ENCODE results near the gene ABCC1. TPM values are rescaled to one million over a fixed set of nuclear protein-coding genes. Genes with fewer than 3 reads are reported as not detected.

The ABCC1 gene
- polyA plus RNA-seq, 1 of the 3 experiments (the other 2 are of a cell fraction), result 23.7 TPM

DNA sequence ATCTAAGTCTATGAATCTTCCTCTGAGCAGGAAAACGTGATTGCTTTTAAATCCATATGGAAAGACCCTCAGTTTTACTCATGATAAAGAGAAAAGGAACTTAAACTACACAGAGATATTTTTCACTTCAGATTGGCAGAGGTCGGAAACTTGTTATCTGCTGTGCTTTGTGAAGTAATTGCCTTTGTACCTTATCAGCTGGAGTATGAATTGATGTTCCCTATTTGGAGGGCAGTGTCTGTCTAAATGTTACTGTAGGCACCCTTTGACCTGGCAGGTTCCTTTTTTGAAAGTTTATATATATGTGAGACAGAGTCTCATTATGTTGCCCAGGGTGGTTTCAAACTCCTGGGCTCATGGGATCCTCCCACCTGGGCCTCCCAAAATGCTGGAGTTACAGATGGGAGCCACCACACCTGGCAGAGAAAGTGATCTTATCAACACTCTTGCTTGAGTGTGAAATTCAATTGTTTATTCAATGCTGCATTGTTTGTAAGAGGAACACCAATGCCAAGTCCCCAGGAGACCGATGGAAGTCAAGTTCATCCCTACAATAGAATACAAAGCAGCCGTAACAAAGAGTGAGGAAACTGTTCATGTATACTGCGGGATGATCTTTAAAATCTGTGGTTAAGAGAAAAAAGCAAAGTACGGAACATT lies 52.3 kb downstream of the ABCC1 start (continued):
- no peak for TF ChIP-seq ZBTB33 (IDR thresholded peaks at IDR 0.05; ENCODE audit: borderline replicate concordance, low read depth)
- TF ChIP-seq JUND (IDR thresholded peaks at IDR 0.05), result no peak
- no peak for TF ChIP-seq RCOR1 (IDR thresholded peaks at IDR 0.05; ENCODE audit: low read length)
- no peak for TF ChIP-seq NFIC (IDR thresholded peaks at IDR 0.05; ENCODE audit: borderline replicate concordance)

DNA sequence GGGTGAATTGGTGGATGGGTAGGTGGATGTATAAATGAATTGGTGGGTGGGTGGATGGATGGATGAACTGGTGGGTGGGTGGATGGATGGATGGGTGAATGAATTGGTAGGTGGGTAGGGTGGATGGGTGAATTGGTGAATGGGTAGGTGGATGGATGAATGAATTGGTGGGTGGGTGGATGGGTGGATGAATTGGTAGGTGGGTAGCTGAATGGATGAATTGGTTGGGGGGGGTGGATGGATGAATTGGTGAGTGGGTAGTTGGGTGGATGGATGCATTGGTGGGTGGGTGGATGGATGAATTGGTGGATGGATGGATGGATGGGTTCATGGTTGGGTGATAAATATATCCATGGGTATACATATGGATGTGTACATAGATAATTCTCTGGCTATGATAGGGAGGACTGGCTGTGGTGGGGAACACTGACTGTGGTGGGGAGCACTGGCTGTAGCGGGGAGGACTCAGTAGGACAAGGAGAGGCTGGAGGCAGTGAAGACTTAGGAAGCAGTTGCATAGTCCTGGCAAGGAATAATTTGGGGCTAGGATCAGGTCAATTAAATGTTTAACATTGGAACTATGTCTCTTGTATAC lies 54.4 kb downstream of the ABCC1 start:
- H4K20me1 ChIP-seq (ENCODE audit: insufficient read depth), result no peaks in the 10 kb centered on the region
- no peak overlapping the region for H3K9ac ChIP-seq
- H3K27me3 ChIP-seq (ENCODE audit: insufficient read depth), result no peaks in the 10 kb centered on the region
- H3K9me3 ChIP-seq, result no peaks in the 10 kb centered on the region
- H3K4me3 ChIP-seq (ENCODE audit: low read depth in 2 of 2, low read length in 1 of 2), result no peak overlapping the region
- H3K4me2 ChIP-seq, result 0 out of 2 replicates have a peak overlapping the region, but pooled peaks have one; percentile 31
- CTCF ChIA-PET, result no interaction called here
- H3K27ac ChIP-seq (ENCODE audit: low read depth in 2 of 2, low read length in 1 of 2), result peak overlapping the region in 1 of 2 experiments; percentile 75; a peak in 2 of 4 replicates
- no peaks in the 10 kb centered on the region for H3K9me2 ChIP-seq
- 38% methylated on average over 1 of the region's 1 CpG for WGBS (ENCODE audit: low lambda C conversion rate)
- H3K36me3 ChIP-seq (replicated peaks in 1 of 2; ENCODE audit: control insufficient read depth in 1 of 2, insufficient read depth in 2 of 2, low read length in 1 of 2), result no peaks in the 10 kb centered on the region
- TF ChIP-seq JUND (IDR thresholded peaks at IDR 0.05) (no peak), TAF1 (IDR thresholded peaks at IDR 0.05; ENCODE audit: borderline replicate concordance, low read depth, low read length) (no peak), TEAD4 (IDR thresholded peaks at IDR 0.05; ENCODE audit: borderline replicate concordance, insufficient read depth) (no peak), SIN3A (IDR thresholded peaks at IDR 0.05; ENCODE audit: borderline replicate concordance, low read depth, low read length) (no peak), USF2 (IDR thresholded peaks at IDR 0.05; ENCODE audit: borderline replicate concordance, low read depth, low read length) (no peak), SMC3 (IDR thresholded peaks at IDR 0.05; ENCODE audit: low read depth, low read length) (no peak), RCOR1 (IDR thresholded peaks at IDR 0.05; ENCODE audit: low read length) (no peak), CHD2 (IDR thresholded peaks at IDR 0.05; ENCODE audit: low read length, partially characterized antibody) (no peak), EZH2phosphoT487 (IDR thresholded peaks at IDR 0.05; ENCODE audit: borderline replicate concordance, low read depth) (no peak), RAD21 (IDR thresholded peaks at IDR 0.05; ENCODE audit: low read length) (no peak), FOSL2 (IDR thresholded peaks at IDR 0.05; ENCODE audit: borderline replicate concordance, low read depth) (no peak), TCF12 (IDR thresholded peaks at IDR 0.05) (no peak), NFIC (IDR thresholded peaks at IDR 0.05; ENCODE audit: borderline replicate concordance) (no peak), RFX5 (IDR thresholded peaks at IDR 0.05; ENCODE audit: low read length) (no peak), GABPA (IDR thresholded peaks at IDR 0.05; ENCODE audit: low read depth) (no peak), POLR2AphosphoS5 (IDR thresholded peaks at IDR 0.05; ENCODE audit: low read depth, low read length) (no peak), MEF2A (IDR thresholded peaks at IDR 0.05; ENCODE audit: borderline replicate concordance, low read depth) (no peak)
- TF ChIP-seq, protein P1, sequence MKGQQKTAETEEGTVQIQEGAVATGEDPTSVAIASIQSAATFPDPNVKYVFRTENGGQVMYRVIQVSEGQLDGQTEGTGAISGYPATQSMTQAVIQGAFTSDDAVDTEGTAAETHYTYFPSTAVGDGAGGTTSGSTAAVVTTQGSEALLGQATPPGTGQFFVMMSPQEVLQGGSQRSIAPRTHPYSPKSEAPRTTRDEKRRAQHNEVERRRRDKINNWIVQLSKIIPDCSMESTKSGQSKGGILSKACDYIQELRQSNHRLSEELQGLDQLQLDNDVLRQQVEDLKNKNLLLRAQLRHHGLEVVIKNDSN (IDR thresholded peaks at IDR 0.05; ENCODE audit: borderline replicate concordance, low read depth), result no peak
- TF ChIP-seq, protein P2, sequence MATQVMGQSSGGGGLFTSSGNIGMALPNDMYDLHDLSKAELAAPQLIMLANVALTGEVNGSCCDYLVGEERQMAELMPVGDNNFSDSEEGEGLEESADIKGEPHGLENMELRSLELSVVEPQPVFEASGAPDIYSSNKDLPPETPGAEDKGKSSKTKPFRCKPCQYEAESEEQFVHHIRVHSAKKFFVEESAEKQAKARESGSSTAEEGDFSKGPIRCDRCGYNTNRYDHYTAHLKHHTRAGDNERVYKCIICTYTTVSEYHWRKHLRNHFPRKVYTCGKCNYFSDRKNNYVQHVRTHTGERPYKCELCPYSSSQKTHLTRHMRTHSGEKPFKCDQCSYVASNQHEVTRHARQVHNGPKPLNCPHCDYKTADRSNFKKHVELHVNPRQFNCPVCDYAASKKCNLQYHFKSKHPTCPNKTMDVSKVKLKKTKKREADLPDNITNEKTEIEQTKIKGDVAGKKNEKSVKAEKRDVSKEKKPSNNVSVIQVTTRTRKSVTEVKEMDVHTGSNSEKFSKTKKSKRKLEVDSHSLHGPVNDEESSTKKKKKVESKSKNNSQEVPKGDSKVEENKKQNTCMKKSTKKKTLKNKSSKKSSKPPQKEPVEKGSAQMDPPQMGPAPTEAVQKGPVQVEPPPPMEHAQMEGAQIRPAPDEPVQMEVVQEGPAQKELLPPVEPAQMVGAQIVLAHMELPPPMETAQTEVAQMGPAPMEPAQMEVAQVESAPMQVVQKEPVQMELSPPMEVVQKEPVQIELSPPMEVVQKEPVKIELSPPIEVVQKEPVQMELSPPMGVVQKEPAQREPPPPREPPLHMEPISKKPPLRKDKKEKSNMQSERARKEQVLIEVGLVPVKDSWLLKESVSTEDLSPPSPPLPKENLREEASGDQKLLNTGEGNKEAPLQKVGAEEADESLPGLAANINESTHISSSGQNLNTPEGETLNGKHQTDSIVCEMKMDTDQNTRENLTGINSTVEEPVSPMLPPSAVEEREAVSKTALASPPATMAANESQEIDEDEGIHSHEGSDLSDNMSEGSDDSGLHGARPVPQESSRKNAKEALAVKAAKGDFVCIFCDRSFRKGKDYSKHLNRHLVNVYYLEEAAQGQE (IDR thresholded peaks at IDR 0.05; ENCODE audit: low read depth, low read length), result no peak
- TF ChIP-seq, protein P3, sequence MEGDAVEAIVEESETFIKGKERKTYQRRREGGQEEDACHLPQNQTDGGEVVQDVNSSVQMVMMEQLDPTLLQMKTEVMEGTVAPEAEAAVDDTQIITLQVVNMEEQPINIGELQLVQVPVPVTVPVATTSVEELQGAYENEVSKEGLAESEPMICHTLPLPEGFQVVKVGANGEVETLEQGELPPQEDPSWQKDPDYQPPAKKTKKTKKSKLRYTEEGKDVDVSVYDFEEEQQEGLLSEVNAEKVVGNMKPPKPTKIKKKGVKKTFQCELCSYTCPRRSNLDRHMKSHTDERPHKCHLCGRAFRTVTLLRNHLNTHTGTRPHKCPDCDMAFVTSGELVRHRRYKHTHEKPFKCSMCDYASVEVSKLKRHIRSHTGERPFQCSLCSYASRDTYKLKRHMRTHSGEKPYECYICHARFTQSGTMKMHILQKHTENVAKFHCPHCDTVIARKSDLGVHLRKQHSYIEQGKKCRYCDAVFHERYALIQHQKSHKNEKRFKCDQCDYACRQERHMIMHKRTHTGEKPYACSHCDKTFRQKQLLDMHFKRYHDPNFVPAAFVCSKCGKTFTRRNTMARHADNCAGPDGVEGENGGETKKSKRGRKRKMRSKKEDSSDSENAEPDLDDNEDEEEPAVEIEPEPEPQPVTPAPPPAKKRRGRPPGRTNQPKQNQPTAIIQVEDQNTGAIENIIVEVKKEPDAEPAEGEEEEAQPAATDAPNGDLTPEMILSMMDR (IDR thresholded peaks at IDR 0.05), result no peak
- no peak for DNase-seq
- peaks cover 75% of the 10 kb centered on the region for H3K79me2 ChIP-seq (ENCODE audit: insufficient read depth)
- H3F3A ChIP-seq (replicated peaks; ENCODE audit: insufficient read depth), result peaks cover 28% of the 10 kb centered on the region
- no peak overlapping the region for H2AFZ ChIP-seq (ENCODE audit: low read depth)
- H3K4me1 ChIP-seq (ENCODE audit: control insufficient read depth in 1 of 2, insufficient read depth in 2 of 2, low read depth in 1 of 2, low read length in 1 of 2), result peaks cover 0 to 17% of the 10 kb centered on the region in 2 experiments; a peak in 3 of 4 replicates
- POLR2A ChIA-PET, result no interaction called here

Measured in SK-N-SH (cell line).